Cardiac muscle cell (in vitro differentiated cells and primary cell): ENCODE results near the gene USP12. TPM values are rescaled to one million over a fixed set of nuclear protein-coding genes. Genes with fewer than 3 reads are reported as not detected.
A peak's percentile ranks its signal among the peaks of the same experiment; 100 is the strongest.

Source experiments
- DNase-seq, 2 donors: peaks; one replicate each; pipeline versions ENCODE4 v3.0.0 to v3.0.0-alpha.2; 2010 to 2017; ENCODE audit warnings: low read depth in 1 of 2, low spot score in 1 of 2
- H3K27ac ChIP-seq: fragments of 200-600 bp; sonication (generic); 2 replicates; pipeline ENCODE4 v1.5.1; 2016
- H3K27me3 ChIP-seq: fragments of 200-600 bp; sonication (generic); 2 replicates; pipeline ENCODE4 v1.6.0; 2016; ENCODE audit warnings: control low read depth
- H3K36me3 ChIP-seq: fragments of 200-600 bp; sonication (generic); 2 replicates; pipeline ENCODE4 v1.5.1; 2016; ENCODE audit warnings: control low read depth
- H3K4me1 ChIP-seq: fragments of 200-600 bp; sonication (generic); 2 replicates; pipeline ENCODE4 v1.8.1; 2017; ENCODE audit warnings: low read depth, mild to moderate bottlenecking, mixed run types
- H3K4me3 ChIP-seq: fragments of 200-600 bp; sonication (generic); 2 replicates; pipeline ENCODE4 v1.5.1; 2016; ENCODE audit warnings: mild to moderate bottlenecking
- H3K9me3 ChIP-seq: fragments of 200-600 bp; sonication (generic); 2 replicates; pipeline ENCODE4 v1.5.1; 2017; ENCODE audit warnings: low read depth, mild to moderate bottlenecking, control low read depth
- CTCF ChIP-seq: IDR thresholded peaks from 2 replicates; pipeline ENCODE4 v1.5.1; 2012; ENCODE audit warnings: low read depth, mild to moderate bottlenecking, low read length
- polyA plus RNA-seq: library from polyadenylated mRNA; unstranded; fragments of >200 nt; fragmentation: Nextera tagmentation; extraction: Ambion mirVana; gene quantifications from 2 replicates; pipeline ENCODE4 v1.2.1, GENCODE V29; 2016
- total RNA-seq: library from RNA; depleted of rRNA; stranded (reverse); fragments of >200 nt; gene quantifications from 2 replicates; pipeline ENCODE4 v1.2.3, GENCODE V29; 2016

USP12 gene
- total and polyA plus RNA-seq, 2 experiments from 2014 or later = 7.5 to 10.1 TPM

GRCh38 chr13:27036236-27036981 lies 135.2 kb downstream of the USP12 start:
- peaks cover 2% of the 10 kb centered on the region for H3K27me3 ChIP-seq
- H3K4me3 ChIP-seq = no peak overlapping the region
- H3K36me3 ChIP-seq = no peaks in the 10 kb centered on the region
- DNase-seq = peak in 1 of 2 donors; percentile 11
- peaks cover 20% of the 10 kb centered on the region for H3K4me1 ChIP-seq
- no peak for TF ChIP-seq CTCF
- H3K27ac ChIP-seq = no peak overlapping the region
- no peaks in the 10 kb centered on the region for H3K9me3 ChIP-seq

- Histone ChIP-seq H3K4me3 (no peak overlapping the region), H3K4me1 (peaks cover 20% of the 10 kb centered on the region), H3K36me3 (no peaks in the 10 kb centered on the region), H3K27ac (no peak overlapping the region), H3K9me3 (no peaks in the 10 kb centered on the region), H3K27me3 (peaks cover 2% of the 10 kb centered on the region)
- DNase-seq = peak in 1 of 2 donors; percentile 19
- no peak for TF ChIP-seq CTCF
Observed at GRCh38 chr13:27035892-27036235, 135.7 kb downstream of the USP12 start.

GRCh38 chr13:27034678-27035111 lies 136.9 kb downstream of the USP12 start:
- H3K36me3 ChIP-seq = no peaks in the 10 kb centered on the region
- DNase-seq = peak; percentile 25
- H3K4me3 ChIP-seq = peak overlapping the region; percentile 13
- H3K9me3 ChIP-seq = no peaks in the 10 kb centered on the region
- H3K4me1 ChIP-seq = peaks cover 20% of the 10 kb centered on the region
- TF ChIP-seq CTCF = no peak
- H3K27ac ChIP-seq = no peak overlapping the region
- peaks cover 2% of the 10 kb centered on the region for H3K27me3 ChIP-seq

GRCh38 chr13:27028683-27029480 lies 142.7 kb downstream of the USP12 start:
- no peaks in the 10 kb centered on the region for H3K27me3 ChIP-seq
- no peak for TF ChIP-seq CTCF

GRCh38 chr13:27027086-27027667 lies 144.4 kb downstream of the USP12 start:
- no peak overlapping the region for H3K4me3 ChIP-seq
- H3K4me1 ChIP-seq = peaks cover 6% of the 10 kb centered on the region
- no peaks in the 10 kb centered on the region for H3K36me3 ChIP-seq
- no peaks in the 10 kb centered on the region for H3K27me3 ChIP-seq
- DNase-seq = no peak
- no peak for TF ChIP-seq CTCF
- no peak overlapping the region for H3K27ac ChIP-seq
- no peaks in the 10 kb centered on the region for H3K9me3 ChIP-seq

More at GRCh38 chr13:27028683-27029480, 142.7 kb downstream of the USP12 start:
- H3K27ac ChIP-seq = no peak overlapping the region
- no peaks in the 10 kb centered on the region for H3K4me1 ChIP-seq
- H3K9me3 ChIP-seq = no peaks in the 10 kb centered on the region
- no peak for DNase-seq
- no peaks in the 10 kb centered on the region for H3K36me3 ChIP-seq
- no peak overlapping the region for H3K4me3 ChIP-seq
